ENCODE measurements around the gene POP7. TPM values are rescaled to one million over a fixed set of nuclear protein-coding genes. Genes with fewer than 3 reads are reported as not detected.

Gene POP7
- total RNA-seq, 2 experiments from 2014 or later = 23.2 to 29.6 TPM

GRCh38 chr7:100674411-100675104, 31.4 kb upstream of the POP7 start:
- H3K4me3 Mint-ChIP-seq = peak overlapping the region; percentile 97
- intact Hi-C loops (cut with micrococcal nuclease) = loop anchor here (1.0 to 5.0 kb wide), 6 partner anchors 8 to 197 kb away; partner anchors contain the start of genes FBXO24, LRCH4, MOSPD3 and TSC22D4
- peak overlapping the region; percentile 93 for H3K27ac Mint-ChIP-seq
- CTCF ChIA-PET = interaction anchor here (0.9 kb wide), 1 partner anchor 30 kb away, joined by 3 read pairs; no protein-coding TSS in a partner anchor
- DNase-seq = peak; percentile 33
- H3K36me3 Mint-ChIP-seq (ENCODE audit: low read depth) = peaks cover 15% of the 10 kb centered on the region
- no peaks in the 10 kb centered on the region for H3K27me3 Mint-ChIP-seq (ENCODE audit: low read depth)
- H3K4me1 Mint-ChIP-seq (ENCODE audit: low read depth) = peaks cover 19% of the 10 kb centered on the region
- H3K9me3 Mint-ChIP-seq = no peaks in the 10 kb centered on the region

GRCh38 chr7:100675105-100675451, 30.8 kb upstream of the POP7 start:
- peak; percentile 41 for DNase-seq
- Mint-ChIP-seq H3K27ac (peak overlapping the region; percentile 93), H3K9me3 (no peaks in the 10 kb centered on the region), H3K4me1 (ENCODE audit: low read depth) (peaks cover 24% of the 10 kb centered on the region), H3K4me3 (peak overlapping the region; percentile 97), H3K36me3 (ENCODE audit: low read depth) (peaks cover 15% of the 10 kb centered on the region), H3K27me3 (ENCODE audit: low read depth) (no peaks in the 10 kb centered on the region)
- intact Hi-C loops (cut with micrococcal nuclease) = loop anchor here (1.0 to 5.0 kb wide), 4 partner anchors 48 to 198 kb away; partner anchors contain the start of genes FBXO24, LRCH4, MOSPD3 and TSC22D4
- CTCF ChIA-PET = interaction anchor here (0.9 kb wide), 1 partner anchor 30 kb away, joined by 3 read pairs; no protein-coding TSS in a partner anchor

GRCh38 chr7:100675581-100676350, 30.2 kb upstream of the POP7 start:
- CTCF ChIA-PET = interaction anchor here (0.7 to 2.0 kb wide), 2 partner anchors 16 to 46 kb away, joined by 4 to 21 read pairs; no protein-coding TSS in a partner anchor
- H3K4me3 Mint-ChIP-seq = peak overlapping the region; percentile 82
- peaks cover 27% of the 10 kb centered on the region for H3K4me1 Mint-ChIP-seq (ENCODE audit: low read depth)

GRCh38 chr7:100676501-100677306, 29.2 kb upstream of the POP7 start:
- Mint-ChIP-seq H3K4me3 (peak overlapping the region; percentile 82), H3K36me3 (ENCODE audit: low read depth) (peaks cover 17% of the 10 kb centered on the region), H3K9me3 (no peaks in the 10 kb centered on the region), H3K27me3 (ENCODE audit: low read depth) (no peaks in the 10 kb centered on the region), H3K27ac (peak overlapping the region; percentile 84), H3K4me1 (ENCODE audit: low read depth) (peaks cover 30% of the 10 kb centered on the region)
- DNase-seq = no peak
- CTCF ChIA-PET = interaction anchor here (1.0 to 2.0 kb wide), 2 partner anchors 15 to 29 kb away, joined by 4 to 21 read pairs; partner anchors contain the start of gene POP7
- intact Hi-C loops (cut with micrococcal nuclease) = loop anchor here (1.0 to 5.0 kb wide), 3 partner anchors 15 to 199 kb away; partner anchors contain the start of gene TSC22D4

More at GRCh38 chr7:100675581-100676350, 30.2 kb upstream of the POP7 start:
- intact Hi-C loops (cut with micrococcal nuclease) = loop anchor here (1.0 to 5.0 kb wide), 5 partner anchors 16 to 198 kb away; partner anchors contain the start of genes FBXO24, LRCH4, MOSPD3 and TSC22D4
- H3K27ac Mint-ChIP-seq = peak overlapping the region; percentile 84
- H3K9me3 Mint-ChIP-seq = no peaks in the 10 kb centered on the region
- peaks cover 15% of the 10 kb centered on the region for H3K36me3 Mint-ChIP-seq (ENCODE audit: low read depth)
- no peaks in the 10 kb centered on the region for H3K27me3 Mint-ChIP-seq (ENCODE audit: low read depth)
- DNase-seq = peak; percentile 88

DNA sequence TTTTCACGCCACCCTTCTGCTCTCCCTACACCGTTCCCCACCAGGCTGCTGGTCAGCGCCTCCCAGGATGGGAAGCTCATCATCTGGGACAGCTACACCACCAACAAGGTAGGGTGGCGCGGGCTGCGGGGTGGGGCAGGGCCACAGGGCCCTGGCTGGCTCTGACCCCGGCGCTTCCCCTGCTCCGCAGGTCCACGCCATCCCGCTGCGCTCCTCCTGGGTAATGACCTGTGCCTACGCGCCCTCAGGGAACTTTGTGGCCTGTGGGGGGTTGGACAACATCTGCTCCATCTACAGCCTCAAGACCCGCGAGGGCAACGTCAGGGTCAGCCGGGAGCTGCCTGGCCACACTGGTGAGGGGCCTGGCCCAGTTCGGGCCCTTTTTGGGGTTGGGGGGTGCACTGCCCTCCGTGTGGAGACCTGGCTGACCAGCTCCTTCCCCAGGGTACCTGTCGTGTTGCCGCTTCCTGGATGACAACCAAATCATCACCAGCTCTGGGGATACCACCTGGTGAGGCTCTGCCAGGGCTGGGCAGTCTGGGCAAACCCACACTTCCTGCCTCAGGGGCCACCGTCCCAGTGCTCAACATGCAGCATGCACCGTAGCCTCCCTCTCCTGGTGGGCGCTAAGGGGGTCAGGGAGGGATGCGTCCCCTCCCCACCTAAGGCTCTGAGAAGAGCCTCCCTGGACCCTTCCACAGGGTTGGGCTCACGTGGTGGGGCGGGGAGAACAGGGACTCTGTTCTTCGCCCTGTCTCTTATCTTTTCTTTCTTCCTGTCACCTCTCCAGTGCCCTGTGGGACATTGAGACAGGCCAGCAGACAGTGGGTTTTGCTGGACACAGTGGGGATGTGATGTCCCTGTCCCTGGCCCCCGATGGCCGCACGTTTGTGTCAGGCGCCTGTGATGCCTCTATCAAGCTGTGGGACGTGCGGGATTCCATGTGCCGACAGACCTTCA, 28.3 kb upstream of the POP7 start:
- intact Hi-C loops (cut with micrococcal nuclease) = loop anchor here (5.0 kb wide), 2 partner anchors 50 to 200 kb away; partner anchors contain the start of gene TSC22D4
- Mint-ChIP-seq H3K27ac (peak overlapping the region; percentile 84), H3K27me3 (ENCODE audit: low read depth) (no peaks in the 10 kb centered on the region), H3K9me3 (no peaks in the 10 kb centered on the region), H3K36me3 (ENCODE audit: low read depth) (peaks cover 17% of the 10 kb centered on the region), H3K4me3 (no peak overlapping the region), H3K4me1 (ENCODE audit: low read depth) (peaks cover 29% of the 10 kb centered on the region)
- no peak for DNase-seq
- CTCF ChIA-PET = interaction anchor here (1.0 to 4.4 kb wide), 4 partner anchors 14 to 28 kb away, joined by 4 to 43 read pairs (median 14); partner anchors contain the start of gene POP7

- H3K27me3 Mint-ChIP-seq (ENCODE audit: low read depth) = no peaks in the 10 kb centered on the region
- no peaks in the 10 kb centered on the region for H3K9me3 Mint-ChIP-seq
- no peak for DNase-seq
- CTCF ChIA-PET = interaction anchor here (1.2 to 4.4 kb wide), 2 partner anchors 13 to 27 kb away, joined by 6 to 43 read pairs; partner anchors contain the start of gene POP7
- intact Hi-C loops (cut with micrococcal nuclease) = loop anchor here (5.0 kb wide), 2 partner anchors 51 to 201 kb away; partner anchors contain the start of gene TSC22D4
- H3K4me1 Mint-ChIP-seq (ENCODE audit: low read depth) = peaks cover 25% of the 10 kb centered on the region
- peak overlapping the region; percentile 62 for H3K27ac Mint-ChIP-seq
- peaks cover 19% of the 10 kb centered on the region for H3K36me3 Mint-ChIP-seq (ENCODE audit: low read depth)
- no peak overlapping the region for H3K4me3 Mint-ChIP-seq
Observed at GRCh38 chr7:100678291-100678984, 27.5 kb upstream of the POP7 start.

DNA sequence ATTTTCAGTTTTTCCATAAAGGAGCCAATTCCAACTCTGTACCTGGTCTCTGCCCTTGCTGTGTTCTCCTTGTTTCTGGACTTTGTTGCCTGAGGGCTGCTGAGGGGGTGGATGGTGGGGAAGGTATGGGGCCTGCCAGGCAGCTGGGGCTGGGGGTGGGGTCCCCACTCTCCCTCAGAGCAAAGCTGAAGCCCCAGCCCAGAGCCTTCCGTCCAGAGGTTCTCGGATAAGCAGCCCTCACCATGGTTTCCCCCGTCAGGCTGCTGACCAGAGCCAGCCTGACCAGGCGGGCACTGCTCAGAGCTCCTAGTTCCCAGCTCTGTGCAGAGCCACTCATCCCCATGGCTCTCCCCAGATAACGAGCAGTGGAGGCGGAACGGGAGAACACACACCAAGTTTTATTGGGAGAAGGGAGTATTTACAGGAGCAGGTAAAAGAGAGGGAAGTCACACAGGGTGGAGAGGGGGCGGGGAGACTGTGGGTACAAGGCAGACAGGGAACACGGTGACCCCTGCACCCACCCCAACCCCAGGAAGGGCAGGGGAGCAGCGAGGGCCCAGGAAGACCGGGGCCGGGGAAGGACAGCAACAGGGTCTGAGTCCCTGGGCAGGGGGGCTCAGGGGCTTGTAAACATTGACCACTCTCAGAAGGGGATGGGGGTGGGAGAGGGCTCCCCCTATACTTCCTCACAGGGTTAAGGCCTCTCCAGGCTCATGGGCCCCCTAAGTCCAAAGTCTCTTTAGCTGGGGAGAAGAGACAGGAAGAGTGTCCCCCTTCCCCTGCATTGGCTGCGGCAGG, 26.6 kb upstream of the POP7 start:
- no peak for DNase-seq
- intact Hi-C loops (cut with micrococcal nuclease) = loop anchor here (5.0 kb wide), 2 partner anchors 52 to 202 kb away; partner anchors contain the start of gene TSC22D4
- Mint-ChIP-seq H3K9me3 (no peaks in the 10 kb centered on the region), H3K4me3 (no peak overlapping the region), H3K27me3 (ENCODE audit: low read depth) (no peaks in the 10 kb centered on the region), H3K36me3 (ENCODE audit: low read depth) (peaks cover 17% of the 10 kb centered on the region), H3K27ac (peak overlapping the region; percentile 39), H3K4me1 (ENCODE audit: low read depth) (peaks cover 25% of the 10 kb centered on the region)
- CTCF ChIA-PET = interaction anchor here (4.4 kb wide), 1 partner anchor 12 kb away, joined by 43 read pairs; no protein-coding TSS in a partner anchor

DNA sequence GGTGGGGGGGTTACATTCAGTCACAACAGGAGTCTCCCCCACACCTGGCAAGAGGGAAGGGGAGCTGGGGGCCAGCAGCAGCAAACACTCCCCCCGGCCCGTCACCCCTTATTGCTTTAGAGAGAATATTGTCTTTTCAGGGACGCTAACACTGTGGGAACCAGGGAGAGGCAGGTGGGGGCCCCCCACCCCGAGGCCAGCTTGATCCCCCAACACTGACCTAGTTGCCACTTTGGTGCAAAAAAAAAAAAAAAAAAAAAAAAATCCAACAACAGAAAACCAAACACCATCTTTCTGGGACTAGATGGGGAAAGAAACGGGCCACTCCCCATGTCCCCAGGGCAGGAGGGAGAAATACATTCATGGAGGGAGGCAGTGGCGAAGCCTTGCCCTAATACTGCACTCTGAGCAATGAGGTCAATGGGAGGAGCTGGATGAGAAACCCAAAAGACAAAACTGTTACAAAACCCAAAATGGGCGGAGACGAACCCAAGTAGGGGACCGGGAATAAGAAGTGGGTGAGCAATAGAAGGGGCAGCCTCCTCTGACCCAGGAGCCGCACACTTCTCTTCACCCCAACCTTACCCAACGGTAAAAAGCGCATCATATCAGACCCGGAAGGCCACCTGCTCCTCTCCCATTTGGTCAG, 25.9 kb upstream of the POP7 start:
- Mint-ChIP-seq H3K27me3 (ENCODE audit: low read depth) (no peaks in the 10 kb centered on the region), H3K4me3 (no peak overlapping the region), H3K27ac (peak overlapping the region; percentile 50), H3K9me3 (no peaks in the 10 kb centered on the region), H3K4me1 (ENCODE audit: low read depth) (peaks cover 25% of the 10 kb centered on the region), H3K36me3 (ENCODE audit: low read depth) (peaks cover 16% of the 10 kb centered on the region)
- CTCF ChIA-PET = interaction anchor here (0.7 to 4.4 kb wide), 3 partner anchors 12 to 46 kb away, joined by 3 to 43 read pairs (median 4); partner anchors contain the start of gene POP7
- intact Hi-C loops (cut with micrococcal nuclease) = loop anchor here (5.0 kb wide), 2 partner anchors 53 to 203 kb away; partner anchors contain the start of gene TSC22D4
- DNase-seq = no peak

DNA sequence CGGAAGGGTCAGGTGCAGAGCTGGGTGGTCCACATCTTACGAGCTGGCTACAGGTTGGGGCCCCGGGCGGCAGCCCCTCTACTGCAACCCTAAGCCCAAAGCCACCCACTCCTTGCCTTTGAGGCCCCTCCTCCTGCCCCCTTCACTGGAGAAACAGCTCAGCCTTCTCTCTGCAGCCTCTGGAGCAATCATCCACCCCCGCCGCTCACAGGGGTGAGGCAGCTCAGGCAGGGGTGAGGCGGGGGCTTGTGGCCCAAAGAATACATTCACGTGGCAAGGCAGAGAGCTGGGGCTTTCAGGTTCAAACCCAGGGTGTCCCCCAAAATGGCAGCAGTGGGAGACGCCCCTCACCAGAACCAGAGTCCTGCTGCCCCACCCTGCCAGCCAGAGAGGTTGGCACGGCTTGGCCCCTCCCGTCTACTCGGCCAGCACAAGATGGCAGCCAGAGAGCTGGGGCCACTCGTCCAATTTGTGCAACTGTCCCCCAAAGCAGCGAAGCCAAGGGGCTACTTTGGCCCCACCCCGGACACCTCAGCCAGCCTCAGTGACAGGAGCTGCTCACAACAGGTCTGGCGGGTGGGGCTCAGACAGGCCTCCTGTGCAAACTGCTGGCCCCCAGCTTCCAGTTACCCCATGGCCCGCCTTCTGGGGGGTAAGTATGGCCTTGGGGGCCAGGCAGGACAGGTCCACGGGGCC, 25.2 kb upstream of the POP7 start:
- Mint-ChIP-seq H3K4me1 (ENCODE audit: low read depth) (peaks cover 25% of the 10 kb centered on the region), H3K27ac (no peak overlapping the region), H3K4me3 (no peak overlapping the region), H3K36me3 (ENCODE audit: low read depth) (peaks cover 22% of the 10 kb centered on the region), H3K27me3 (ENCODE audit: low read depth) (no peaks in the 10 kb centered on the region), H3K9me3 (no peaks in the 10 kb centered on the region)
- no peak for DNase-seq
- intact Hi-C loops (cut with micrococcal nuclease) = no loop called here
- CTCF ChIA-PET = interaction anchor here (0.5 to 4.4 kb wide), 5 partner anchors 8 to 146 kb away, joined by 3 to 43 read pairs (median 4); partner anchors contain the start of gene POP7

Data from activated naive CD4-positive, alpha-beta T cell treated with anti-CD3 and anti-CD28 coated beads for 36 hours (primary cell).